Psoas muscle (tissue), 8 donors: ENCODE results near the gene NR1H4. TPM values are rescaled to one million over a fixed set of nuclear protein-coding genes. Genes with fewer than 3 reads are reported as not detected.
"Not testable (repeated sequence)": the region's sequence is repeated elsewhere in the genome, so short reads cannot be mapped to it uniquely, and the experiment has no call there.

ENCODE experiments used
- ATAC-seq, 4 donors: fragments of 200-7000 bp; cut with Tn5 transposase; one replicate each; pipeline ENCODE4 v1.9.1; 2020; ENCODE audit warnings: moderate library complexity in 3 of 4, mild to moderate bottlenecking in 2 of 4
- DNase-seq, 2 donors: peaks; one replicate each; pipeline ENCODE4 v3.0.0-alpha.2; 2020
- H3K27ac ChIP-seq: fragments of 200-600 bp; one replicate; pipeline ENCODE4 v1.8.0; 2022
- H3K27me3 ChIP-seq, 3 donors: fragments of 200-600 bp in 1 of 3; one replicate each; pipeline versions ENCODE4 v1.6.1 to v1.8.0; 2013 to 2022; ENCODE audit warnings: low read length in 2 of 3, mild to moderate bottlenecking in 2 of 3, moderate library complexity in 1 of 3; ENCODE audit not compliant: insufficient read depth in 3 of 3
- H3K36me3 ChIP-seq, 2 donors: fragments of 200-600 bp in 1 of 2; one replicate each; pipeline versions ENCODE4 v1.6.1 to v1.8.0; 2013 to 2022; ENCODE audit warnings: low read depth in 1 of 2, mild to moderate bottlenecking in 1 of 2, moderate library complexity in 1 of 2; ENCODE audit not compliant: insufficient read depth in 1 of 2
- H3K4me1 ChIP-seq: fragments of 200-600 bp; one replicate; pipeline ENCODE4 v1.8.0; 2022
- H3K4me3 ChIP-seq: fragments of 200-600 bp; one replicate; pipeline ENCODE4 v1.8.0; 2022; ENCODE audit warnings: mild to moderate bottlenecking
- H3K9me3 ChIP-seq: fragments of 200-600 bp; one replicate; pipeline ENCODE4 v1.8.0; 2022
- CTCF ChIP-seq: fragments of 200-600 bp; IDR thresholded peaks from one replicate; pipeline ENCODE4 v1.8.0; 2022; ENCODE audit warnings: antibody characterized with exemption
- WGBS, 3 donors: extraction: QIAGEN DNeasy Blood & Tissue Kit; methylation state at CpG; one replicate each; pipeline versions ENCODE4 v1.1.6 to v1.1.7; 2013; 5-methylcytosine and 5-hydroxymethylcytosine counted together
- intact Hi-C, 2 donors: fragments of 100-400 bp; cut with DNase I; formaldehyde crosslinking; loops; one replicate each; pipeline versions ENCODE4 v1.11.0 to v1.14.2; 2022
- polyA plus RNA-seq, 3 donors: library from polyadenylated mRNA; stranded (reverse); fragments of 200-250 nt; gene quantifications; one replicate each; pipeline ENCODE4 v1.2.3, GENCODE V29; 2013
- total RNA-seq, 4 donors: library from RNA; stranded (reverse); fragmentation: NEBNext Ultra II Directional in 2 of 4; extraction: Animal tissue kit (Norgen Biotek cat#: 25700) in 2 of 4; gene quantifications; one replicate each; pipeline versions ENCODE4 v1.2.1 to v1.2.4, GENCODE V29; 2021 to 2023
- donor health status: healthy with polysubstance abuse.
- donor health status: DM: no; HTN: no; CAD: no; lungs with moderate emphysema.
- donor health status: Bipolar disorder and iron deficiency.
- donor health status: healthy.
- donor health status: DM: yes; HTN: yes; CAD: no.
- donor health status: DM: no; HTN: no; CAD: no.
- donor health status: DM: no; HTN: no; CAD: no.
- donor health status: DM: yes; HTN: yes; CAD: no.

The NR1H4 gene
- total and polyA plus RNA-seq, 7 donors, result 0.18 TPM; not detected in 6

- DNase-seq (no peak), ATAC-seq (no peak)
- H3K27me3 ChIP-seq, result no peaks in the 10 kb centered on the region
- H3K36me3 ChIP-seq, result no peaks in the 10 kb centered on the region
- intact Hi-C loops, result no loop called here
- TF ChIP-seq CTCF, result no peak
- WGBS, 3 donors, result 86 to 93% (median 90%) methylated on average over 10 of the region's 10 CpGs
- H3K4me1 ChIP-seq, result no peaks in the 10 kb centered on the region
- H3K27ac ChIP-seq, result no peak overlapping the region
- no peaks in the 10 kb centered on the region for H3K9me3 ChIP-seq
- H3K4me3 ChIP-seq, result no peak overlapping the region
Observed at GRCh38 chr12:100498141-100498540, 24.5 kb downstream of the NR1H4 start.

- Histone ChIP-seq H3K4me3 (no peak overlapping the region), H3K9me3 (no peaks in the 10 kb centered on the region), H3K27ac (no peak overlapping the region), H3K27me3 (no peaks in the 10 kb centered on the region), H3K4me1 (no peaks in the 10 kb centered on the region), H3K36me3 (no peaks in the 10 kb centered on the region)
- no peak for TF ChIP-seq CTCF
- intact Hi-C loops, result no loop called here
- DNase-seq (no peak), ATAC-seq (no peak)
- WGBS, 3 donors, result 72 to 86% (median 77%) methylated on average over 1 of the region's 1 CpG
Observed at GRCh38 chr12:100499416-100499815, 25.8 kb downstream of the NR1H4 start.

GRCh38 chr12:100502718-100503117, 29.1 kb downstream of the NR1H4 start:
- H3K27ac ChIP-seq, intact Hi-C loops, ATAC-seq, H3K27me3 ChIP-seq, DNase-seq, H3K4me3 ChIP-seq, H3K36me3 ChIP-seq, H3K9me3 ChIP-seq, H3K4me1 ChIP-seq: not testable (repeated sequence)
- 68 to 80% (median 74%) methylated on average over 4 of the region's 4 CpGs for WGBS, 3 donors

GRCh38 chr12:100503228-100503628, 29.6 kb downstream of the NR1H4 start:
- ATAC-seq, result no peak
- DNase-seq, result no peak
- Histone ChIP-seq H3K27me3 (no peaks in the 10 kb centered on the region), H3K4me3 (no peak overlapping the region), H3K9me3 (no peaks in the 10 kb centered on the region), H3K27ac (no peak overlapping the region), H3K4me1 (no peaks in the 10 kb centered on the region), H3K36me3 (no peaks in the 10 kb centered on the region)
- WGBS, 3 donors, result 88 to 92% (median 92%) methylated on average over 6 of the region's 6 CpGs
- intact Hi-C loops, result no loop called here
- TF ChIP-seq CTCF, result no peak

GRCh38 chr12:100504804-100505203, 31.1 kb downstream of the NR1H4 start:
- intact Hi-C loops, result no loop called here
- ATAC-seq (no peak), DNase-seq (no peak)
- Histone ChIP-seq H3K9me3 (no peaks in the 10 kb centered on the region), H3K27me3 (no peaks in the 10 kb centered on the region), H3K36me3 (no peaks in the 10 kb centered on the region), H3K4me3 (no peak overlapping the region), H3K4me1 (no peaks in the 10 kb centered on the region), H3K27ac (no peak overlapping the region)
- TF ChIP-seq CTCF, result no peak
- 74 to 83% (median 83%) methylated on average over 1 of the region's 1 CpG for WGBS, 3 donors
